C1 segment of cervical spinal cord (tissue), 14 donors: ENCODE measurements around the gene PBRM1.

ENCODE experiments used
- DNase-seq, 14 donors: peaks; one replicate each; lab custom pipeline; 2025; lab: John Stamatoyannopoulos, UW

Gene PBRM1

DNA sequence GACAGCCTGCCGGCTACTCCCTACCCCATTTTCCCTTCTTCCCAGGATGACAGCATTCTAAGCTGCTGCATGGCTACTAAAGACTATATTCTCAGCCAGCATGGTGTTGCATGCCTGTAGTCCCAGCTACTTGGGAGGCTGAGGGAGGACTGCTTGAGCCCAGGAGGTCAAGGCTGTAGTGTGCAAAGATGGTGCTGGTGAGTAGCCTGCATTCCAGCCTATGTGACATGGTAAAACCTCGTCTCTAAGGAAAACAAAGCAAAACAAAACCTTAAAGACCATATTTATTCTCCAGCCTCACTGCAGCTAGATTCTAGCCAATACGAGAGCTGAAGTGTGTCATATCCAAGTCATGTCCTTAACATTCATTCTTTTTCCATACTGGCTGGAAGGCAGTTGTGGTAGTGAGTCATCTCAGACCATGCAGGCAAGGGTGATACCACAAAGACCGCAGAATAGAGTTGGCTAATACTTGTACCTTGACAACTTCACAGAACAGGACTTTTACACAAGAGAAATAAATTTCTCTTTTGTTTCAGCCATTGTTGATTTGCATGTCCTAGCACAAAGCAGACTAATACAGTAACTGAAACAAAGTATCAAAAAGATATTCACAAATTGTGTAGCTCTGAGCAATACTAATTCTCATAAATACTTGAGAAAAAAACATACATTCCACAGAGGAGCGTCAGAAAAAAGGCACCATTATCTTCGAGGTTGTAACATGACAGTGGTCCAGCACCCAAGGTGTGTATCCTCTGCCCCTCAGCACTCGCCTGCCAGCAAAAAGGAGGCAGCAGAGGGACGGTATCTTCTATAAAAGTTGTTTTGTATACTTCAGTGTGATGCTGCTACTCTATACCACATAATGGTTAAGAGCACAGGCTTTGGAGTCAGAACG is 14.8 kb downstream of the PBRM1 start:
- peak in 1 of 14 donors; percentile 5 for DNase-seq

DNA sequence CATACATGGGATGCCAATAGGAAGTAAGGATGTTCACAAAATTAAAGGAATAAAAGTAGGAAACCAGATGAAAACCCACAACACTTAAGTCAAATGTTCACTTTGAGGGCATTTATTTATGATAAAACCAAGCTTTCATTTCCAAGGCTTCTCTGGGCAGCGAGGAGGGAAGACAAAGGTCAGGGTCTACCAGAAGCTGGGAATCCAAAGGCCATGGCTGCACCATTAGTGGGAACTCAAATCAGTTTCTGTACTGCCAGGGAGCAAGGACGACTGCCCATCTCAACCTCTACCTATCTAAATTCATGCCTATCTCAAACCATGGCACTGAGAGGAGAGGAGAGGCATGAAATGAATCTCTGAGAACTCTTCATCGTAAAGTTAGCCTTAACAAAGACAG is 22.6 kb downstream of the PBRM1 start:
- no peak for DNase-seq

- DNase-seq: no peak
Observed at GRCh38 chr3:52660046-52660445, 25.7 kb downstream of the PBRM1 start.

DNA sequence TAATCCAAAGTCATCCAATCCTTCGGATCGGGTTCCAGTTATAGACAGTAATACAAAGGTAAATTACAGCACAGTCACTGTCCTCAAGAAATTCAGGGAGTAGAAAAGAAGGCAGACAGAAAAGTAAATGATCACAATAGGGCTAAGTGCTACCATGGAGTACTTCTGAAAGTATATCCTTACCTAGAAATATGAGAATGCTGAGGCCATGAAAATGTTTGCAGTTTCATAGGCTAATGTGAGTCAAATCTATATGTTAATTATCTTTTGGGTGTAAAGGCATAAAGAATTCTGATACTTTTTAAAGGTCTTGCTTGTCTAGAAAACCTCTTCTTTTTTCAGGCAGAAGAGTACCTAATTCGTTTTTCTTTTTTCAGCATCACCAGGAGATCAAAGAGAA is 29.8 kb downstream of the PBRM1 start:
- no peak for DNase-seq

- DNase-seq: no peak
Observed at GRCh38 chr3:52651592-52651991, 34.1 kb downstream of the PBRM1 start.

- no peak for DNase-seq
Observed at GRCh38 chr3:52650439-52650838, 35.3 kb downstream of the PBRM1 start.

DNA sequence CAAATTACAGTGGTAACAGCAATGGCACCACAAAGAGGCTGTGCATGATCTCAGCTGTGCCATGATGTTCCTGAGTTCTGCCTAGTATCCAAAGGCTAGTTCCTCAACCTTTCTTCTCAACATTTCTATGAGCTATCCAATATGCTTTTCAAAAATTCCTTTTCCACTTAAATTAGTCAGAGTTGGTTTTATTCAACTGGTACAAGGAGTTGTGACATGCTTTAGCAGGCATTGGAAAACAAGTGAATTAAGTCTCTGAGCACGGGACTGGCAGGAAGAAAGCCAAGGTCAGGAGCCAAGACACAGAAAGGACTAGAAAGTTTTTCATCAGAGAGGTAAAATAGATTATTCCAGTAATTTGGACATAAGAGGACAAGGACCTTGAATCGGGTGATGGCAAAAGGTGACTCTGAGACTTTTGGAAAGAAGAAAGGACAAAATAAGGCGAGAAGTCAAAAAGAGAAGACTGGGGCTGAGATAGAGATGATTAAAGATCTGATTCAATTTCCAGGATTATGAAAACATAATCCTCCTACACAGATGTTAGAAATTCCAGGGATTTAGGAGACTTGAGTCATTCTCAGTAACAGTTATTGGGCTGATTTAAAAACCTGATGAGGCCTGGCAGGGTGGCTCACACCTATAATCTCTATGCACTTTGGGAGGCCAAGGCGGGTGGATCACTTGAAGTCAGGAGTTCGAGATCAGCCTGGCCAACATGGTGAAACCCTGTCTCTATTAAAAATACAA is 36.1 kb downstream of the PBRM1 start:
- no peak for DNase-seq

DNA sequence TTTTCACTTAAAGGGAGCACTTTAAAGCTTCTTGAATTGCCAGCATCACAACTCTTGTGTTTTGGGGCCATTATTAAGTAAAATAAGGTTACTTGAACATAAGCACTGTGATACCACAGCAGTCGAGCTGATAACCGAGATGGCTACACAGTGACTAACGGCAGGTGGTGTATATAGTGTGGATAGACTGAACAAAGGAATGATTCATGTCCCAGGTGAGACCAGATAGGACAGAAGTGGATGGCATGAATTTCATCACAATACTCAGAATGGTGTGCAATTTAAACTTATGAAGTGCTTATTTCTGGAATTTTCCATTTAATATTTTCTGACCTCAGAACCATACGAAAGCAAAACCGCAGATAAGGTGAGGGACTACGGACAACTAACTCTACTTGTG is 40.2 kb downstream of the PBRM1 start:
- DNase-seq: no peak

GRCh38 chr3:52636673-52637072 is 49.0 kb downstream of the PBRM1 start:
- no peak for DNase-seq

DNA sequence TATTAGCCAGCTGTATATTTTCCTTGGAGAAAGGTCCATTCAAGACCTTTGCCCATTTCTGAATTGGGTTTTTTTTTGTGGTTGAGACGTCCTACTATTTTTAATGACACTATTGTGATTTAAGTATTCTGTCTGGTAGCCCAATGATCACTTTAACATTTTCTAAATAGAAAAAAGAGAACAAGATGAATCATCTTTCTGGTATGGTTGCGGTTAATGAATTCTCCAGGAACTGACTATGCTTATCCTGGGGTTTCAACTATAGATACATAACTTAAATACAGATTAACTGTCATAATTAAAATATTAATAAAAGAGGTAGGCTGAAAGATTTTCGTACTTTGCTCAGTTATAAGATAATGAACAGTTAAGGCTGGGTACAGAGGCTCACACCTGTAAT is 51.9 kb downstream of the PBRM1 start:
- DNase-seq: no peak

GRCh38 chr3:52625041-52625440 is 60.7 kb downstream of the PBRM1 start:
- DNase-seq: no peak

DNA sequence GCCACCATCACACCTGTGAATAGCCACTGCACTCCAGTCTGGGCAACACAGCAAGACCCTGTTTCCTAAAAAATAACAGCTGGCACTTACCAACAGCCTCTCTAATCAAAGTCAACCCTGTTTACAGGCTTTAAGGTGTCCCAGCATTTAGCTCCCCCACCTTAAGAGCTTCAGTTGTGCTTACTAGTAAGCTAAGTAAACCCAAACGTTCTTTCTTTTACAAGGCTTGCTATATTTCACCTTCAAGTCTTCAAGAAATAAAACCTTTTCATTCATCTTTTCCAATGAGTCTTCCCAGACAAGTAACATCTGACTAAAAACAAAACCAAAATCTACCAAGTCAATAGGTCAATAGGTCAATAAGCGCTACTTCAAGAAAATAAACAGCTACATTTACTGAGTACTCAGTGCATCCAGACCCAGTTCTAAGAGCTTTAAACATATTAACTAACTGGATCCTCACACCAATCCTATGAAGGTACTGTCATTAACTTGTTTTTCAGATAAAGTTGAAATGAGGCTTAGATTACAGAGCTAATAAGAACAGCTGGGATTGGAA is 62.4 kb downstream of the PBRM1 start:
- no peak for DNase-seq

DNA sequence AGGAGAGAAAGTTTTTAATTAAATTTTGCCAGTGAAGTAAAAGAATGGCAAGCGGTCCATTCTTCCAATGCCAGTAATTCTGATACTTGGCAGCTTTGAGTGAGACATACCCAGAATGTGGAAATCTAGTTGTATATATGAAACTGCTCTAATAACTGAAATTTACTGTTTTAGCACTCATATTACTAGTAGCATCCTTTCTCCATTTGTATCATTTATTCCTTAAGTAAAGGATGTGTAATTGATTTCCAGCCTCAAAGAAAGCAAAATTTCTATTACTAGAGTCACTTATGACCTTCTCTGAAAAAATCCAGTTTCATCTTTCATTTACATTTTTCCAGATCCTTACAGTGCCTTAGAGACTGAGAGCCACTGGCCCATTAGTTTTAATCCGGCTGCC is 65.1 kb downstream of the PBRM1 start:
- DNase-seq: no peak

GRCh38 chr3:52615166-52615565 is 70.5 kb downstream of the PBRM1 start:
- DNase-seq: no peak

DNA sequence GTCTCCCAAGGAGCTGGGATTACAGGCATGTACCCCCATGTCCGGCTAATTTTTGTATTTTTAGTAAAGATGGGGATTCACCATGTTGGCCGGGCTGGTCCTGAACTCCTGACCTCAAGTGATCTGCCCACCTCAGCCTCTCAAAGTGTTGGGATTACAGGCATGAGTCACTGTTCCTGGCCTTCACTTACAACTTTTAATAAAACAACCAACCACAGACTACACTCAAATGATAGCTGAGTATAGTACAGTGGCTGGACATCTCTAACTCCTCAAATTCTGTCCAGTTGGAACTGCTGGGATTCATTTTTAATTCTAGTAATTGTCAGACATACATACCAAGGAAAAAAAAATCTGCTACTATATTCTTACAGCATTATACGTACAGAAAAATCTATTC is 71.0 kb downstream of the PBRM1 start:
- DNase-seq: no peak

- DNase-seq: no peak
Observed at GRCh38 chr3:52609316-52609815, 76.3 kb downstream of the PBRM1 start.

DNA sequence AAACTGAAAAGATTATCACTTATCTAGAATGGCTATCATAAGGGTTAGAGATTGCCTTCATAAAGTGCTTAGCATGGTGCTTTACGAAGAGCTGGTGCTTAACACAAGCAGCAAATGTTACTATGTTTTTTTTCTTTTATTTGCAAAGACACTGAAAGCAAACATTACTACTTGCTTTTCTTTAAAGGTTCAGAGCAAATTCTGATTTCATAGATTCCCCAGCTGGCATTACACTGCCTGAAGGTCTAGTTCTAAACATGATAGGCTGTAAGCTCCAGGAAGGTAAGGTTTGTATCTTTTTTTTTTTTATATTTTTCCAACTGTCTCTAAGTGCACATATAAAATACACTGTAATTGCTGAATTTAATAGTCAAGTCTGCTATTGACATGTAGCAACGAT is 77.4 kb downstream of the PBRM1 start:
- no peak for DNase-seq

DNA sequence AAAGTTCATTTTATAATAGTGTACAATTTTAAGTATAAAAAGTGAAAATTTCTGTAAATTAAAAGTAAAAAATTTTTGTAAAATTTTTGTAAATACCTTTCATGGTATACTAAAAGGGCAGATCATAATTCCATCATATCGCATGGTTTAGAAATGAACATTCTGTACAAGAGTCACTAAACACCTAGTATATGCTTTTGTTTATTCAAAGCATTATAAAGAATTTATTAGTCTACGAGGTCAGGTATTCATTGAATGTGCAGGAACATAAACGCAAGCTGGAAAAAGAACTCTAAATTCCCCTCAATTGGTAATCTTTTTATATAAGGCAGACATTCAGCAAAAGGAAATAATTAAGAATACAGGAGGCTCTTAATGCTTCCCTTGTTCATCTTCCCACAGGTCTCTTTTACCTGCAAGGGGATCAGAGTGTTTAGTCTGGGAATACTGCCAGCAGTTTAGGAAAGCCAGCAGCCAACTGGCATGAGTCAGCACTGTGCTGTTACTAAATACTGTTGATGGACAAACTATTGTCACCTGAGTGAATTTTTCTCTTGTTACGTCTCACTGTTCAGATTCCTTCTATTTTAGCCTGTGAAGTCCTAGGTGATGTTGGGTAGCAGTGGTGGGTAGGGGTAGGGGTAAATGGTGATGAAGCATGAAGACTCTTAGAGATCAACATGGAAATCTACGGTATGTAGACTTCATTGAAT is 79.2 kb downstream of the PBRM1 start:
- DNase-seq: peak in 2 of 14 donors; percentile 3 to 82

GRCh38 chr3:52600258-52600657 is 85.5 kb downstream of the PBRM1 start:
- DNase-seq: no peak

- DNase-seq: peak in 13 of 14 donors; percentile 7 to 80 (median 68)
Observed at GRCh38 chr3:52596658-52597265, 89.0 kb downstream of the PBRM1 start.

DNA sequence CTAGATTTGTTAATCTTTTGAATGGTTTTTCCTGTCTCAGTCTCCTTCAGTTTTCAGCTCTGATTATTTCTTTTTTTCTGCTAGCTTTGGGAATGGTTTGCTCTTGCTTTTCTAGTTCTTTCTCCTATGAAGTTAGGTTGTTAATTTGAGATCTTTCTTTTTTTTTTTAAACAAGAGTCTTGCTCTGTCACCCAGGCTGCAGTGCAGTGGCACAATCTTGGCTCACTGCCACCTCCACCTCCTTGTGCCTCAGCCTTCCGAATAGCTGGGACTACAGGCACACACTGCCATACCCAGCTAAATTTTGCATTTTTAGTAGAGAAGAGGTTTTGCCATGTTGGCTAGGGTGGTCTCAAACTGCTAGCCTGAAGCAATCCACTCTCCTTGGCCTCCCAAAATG is 92.6 kb downstream of the PBRM1 start:
- peak in 3 of 14 donors; percentile 2 to 11 (median 8) for DNase-seq
